Transverse colon (tissue), 4 donors: ENCODE measurements around the gene KCTD21. TPM values are rescaled to one million over a fixed set of nuclear protein-coding genes. Genes with fewer than 3 reads are reported as not detected.

Experiments
- DNase-seq: peaks from one replicate; pipeline ENCODE4 v3.0.0-alpha.2; 2019
- H3K27ac ChIP-seq, 4 donors: fragments of 200-600 bp; sonication (generic); 2 replicates each; pipeline ENCODE4 v1.5.1; 2016 to 2018; ENCODE audit warnings: inconsistent platforms in 4 of 4
- H3K27me3 ChIP-seq: fragments of 200-600 bp; sonication (generic); 2 replicates; pipeline ENCODE4 v1.5.1; 2017; ENCODE audit warnings: inconsistent platforms
- H3K36me3 ChIP-seq, 4 donors: fragments of 200-600 bp; sonication (generic); 2 replicates each; pipeline ENCODE4 v1.5.1; 2017 to 2019; ENCODE audit warnings: inconsistent platforms in 4 of 4
- H3K4me1 ChIP-seq, 4 donors: fragments of 200-600 bp; sonication (generic); 2 replicates each; pipeline ENCODE4 v1.5.1; 2017 to 2020; ENCODE audit warnings: inconsistent platforms in 4 of 4
- H3K4me3 ChIP-seq, 4 donors: fragments of 200-600 bp; sonication (generic); 1 replicate in 1 of 4; 2 replicates in 3 of 4; pipeline versions ENCODE4 v1.5.1 to v1.6.1; 2017 to 2019; ENCODE audit warnings: inconsistent platforms in 4 of 4
- H3K9me3 ChIP-seq, 2 donors: fragments of 200-600 bp; sonication (generic); 2 replicates each; pipeline ENCODE4 v1.5.1; 2017 to 2019; ENCODE audit warnings: inconsistent platforms in 2 of 2
- EP300 ChIP-seq: sonication (generic); formaldehyde crosslinking; IDR thresholded peaks from one replicate; pipeline ENCODE4 v1.6.1; 2017; ENCODE audit warnings: antibody characterized with exemption, low read depth
- POLR2A ChIP-seq: fragments of 450-650 bp; IDR thresholded peaks from one replicate; pipeline ENCODE4 v1.6.1; 2016; ENCODE audit warnings: antibody characterized with exemption, mild to moderate bottlenecking, moderate library complexity
- POLR2AphosphoS5 ChIP-seq, 3 donors: sonication (generic); formaldehyde crosslinking; IDR thresholded peaks; one replicate each; pipeline ENCODE4 v1.6.1; 2016; ENCODE audit warnings: antibody characterized with exemption in 3 of 3
- WGBS, 2 donors: methylation state at CpG; one replicate each; pipeline ENCODE4 v1.1.5; 2018; ENCODE audit warnings: low coverage in 1 of 2; 5-methylcytosine and 5-hydroxymethylcytosine counted together
- in situ Hi-C, 4 donors: fragments of 200-750 bp; cut with MboI; loops; one replicate each; pipeline versions ENCODE4 v1.15.0 to v1.15.1; 2017; ENCODE audit warnings: low sequenced_read_pairs in 3 of 4, low pct_ligation_motif_present in 1 of 4, low pct_unique_long_range_greater_than_20kb in 1 of 4
- intact Hi-C: fragments of 100-400 bp; cut with DNase I; formaldehyde crosslinking; loops from one replicate; pipeline ENCODE4 v1.15.1; 2023; ENCODE audit warnings: low total_unique reads
- total RNA-seq, 4 donors: library from RNA; depleted of rRNA; stranded (reverse); fragments of >200 nt; gene quantifications; one replicate each; pipeline ENCODE4 v1.1.0, GENCODE V29; 2016
- TF ChIP-seq, protein P1 (sequence below), 5 experiments: fragments of 200-600 bp in 3 of 5; fragments of 450-650 bp in 2 of 5; sonication (generic) in 3 of 5; IDR thresholded peaks; 1 replicate in 2 of 5; 2 replicates in 3 of 5; pipeline ENCODE4 v1.5.1; 2016 to 2017; ENCODE audit warnings: antibody characterized with exemption in 5 of 5, inconsistent platforms in 3 of 5, mild to moderate bottlenecking in 2 of 5, moderate library complexity in 1 of 5

KCTD21 gene
- total RNA-seq, 4 donors from 2014 or later: 10.9 to 55.0 (median 29.2) TPM

DNA sequence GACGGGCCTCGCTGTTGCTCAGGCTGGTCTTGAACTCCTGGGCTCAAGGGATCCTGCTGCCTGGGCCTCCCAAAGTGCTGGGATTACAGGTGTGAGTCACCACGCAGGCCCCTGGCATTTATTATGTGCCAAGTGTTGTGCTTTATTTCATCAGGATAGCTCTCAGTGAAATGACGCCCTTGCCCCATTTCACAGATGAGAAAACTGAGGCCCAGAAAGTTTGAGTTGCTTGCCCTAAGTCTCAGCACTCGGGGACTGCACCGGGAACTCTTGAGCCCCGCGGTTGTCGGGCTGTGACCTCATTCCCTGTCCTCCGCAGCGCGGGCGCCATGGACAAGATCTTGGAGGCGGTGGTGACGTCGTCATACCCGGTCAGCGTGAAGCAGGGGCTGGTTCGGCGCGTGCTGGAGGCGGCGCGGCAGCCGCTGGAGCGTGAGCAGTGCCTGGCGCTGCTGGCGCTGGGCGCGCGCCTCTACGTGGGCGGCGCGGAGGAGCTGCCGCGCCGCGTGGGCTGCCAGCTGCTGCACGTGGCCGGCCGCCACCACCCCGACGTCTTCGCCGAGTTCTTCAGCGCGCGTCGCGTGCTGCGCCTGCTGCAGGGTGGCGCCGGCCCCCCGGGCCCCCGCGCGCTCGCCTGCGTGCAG lies 7.6 kb upstream of the KCTD21 start:
- intact Hi-C loops (no loop called here), in situ Hi-C loops (no loop called here)
- H3K4me1 ChIP-seq: peaks cover 0 to 1% (median 0%) of the 10 kb centered on the region in 4 donors
- no peak for DNase-seq
- no peak overlapping the region for H3K27ac ChIP-seq
- H3K4me3 ChIP-seq: no peak overlapping the region
- no peaks in the 10 kb centered on the region for H3K27me3 ChIP-seq
- no peaks in the 10 kb centered on the region for H3K9me3 ChIP-seq
- H3K36me3 ChIP-seq: no peaks in the 10 kb centered on the region
- WGBS, 2 donors: 85 to 90% methylated on average over 12 to 38 of the region's 60 CpGs
- no peak for TF ChIP-seq POLR2A
- TF ChIP-seq, protein P1, sequence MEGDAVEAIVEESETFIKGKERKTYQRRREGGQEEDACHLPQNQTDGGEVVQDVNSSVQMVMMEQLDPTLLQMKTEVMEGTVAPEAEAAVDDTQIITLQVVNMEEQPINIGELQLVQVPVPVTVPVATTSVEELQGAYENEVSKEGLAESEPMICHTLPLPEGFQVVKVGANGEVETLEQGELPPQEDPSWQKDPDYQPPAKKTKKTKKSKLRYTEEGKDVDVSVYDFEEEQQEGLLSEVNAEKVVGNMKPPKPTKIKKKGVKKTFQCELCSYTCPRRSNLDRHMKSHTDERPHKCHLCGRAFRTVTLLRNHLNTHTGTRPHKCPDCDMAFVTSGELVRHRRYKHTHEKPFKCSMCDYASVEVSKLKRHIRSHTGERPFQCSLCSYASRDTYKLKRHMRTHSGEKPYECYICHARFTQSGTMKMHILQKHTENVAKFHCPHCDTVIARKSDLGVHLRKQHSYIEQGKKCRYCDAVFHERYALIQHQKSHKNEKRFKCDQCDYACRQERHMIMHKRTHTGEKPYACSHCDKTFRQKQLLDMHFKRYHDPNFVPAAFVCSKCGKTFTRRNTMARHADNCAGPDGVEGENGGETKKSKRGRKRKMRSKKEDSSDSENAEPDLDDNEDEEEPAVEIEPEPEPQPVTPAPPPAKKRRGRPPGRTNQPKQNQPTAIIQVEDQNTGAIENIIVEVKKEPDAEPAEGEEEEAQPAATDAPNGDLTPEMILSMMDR (IDR thresholded peaks at IDR 0.05): no peak
- no peak for TF ChIP-seq POLR2AphosphoS5 (IDR thresholded peaks at IDR 0.05)

DNA sequence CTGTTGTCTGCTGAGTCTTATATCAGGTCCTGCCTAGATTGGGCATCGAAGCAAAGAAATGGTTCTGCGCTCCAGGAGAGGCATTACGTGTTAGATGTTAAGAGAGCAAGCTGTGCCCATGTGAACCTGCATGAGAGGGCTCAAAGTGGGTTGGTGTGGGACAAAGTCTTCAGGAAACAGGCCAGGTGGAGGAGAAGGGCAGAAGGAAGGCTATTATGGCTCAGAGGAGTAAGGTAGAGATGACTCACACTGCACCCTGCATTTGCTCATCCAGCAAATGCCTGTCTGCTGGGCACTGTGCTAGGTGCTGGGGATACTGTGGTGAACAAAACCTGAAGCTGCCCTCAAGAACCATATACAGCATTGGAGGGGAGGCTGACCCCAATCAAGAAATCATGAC lies 6.1 kb upstream of the KCTD21 start:
- DNase-seq: no peak
- TF ChIP-seq POLR2A (no peak), EP300 (no peak), POLR2AphosphoS5 (IDR thresholded peaks at IDR 0.05) (no peak)
- TF ChIP-seq, protein P1 (IDR thresholded peaks at IDR 0.05): no peak
- 93 to 96% methylated on average over 3 of the region's 3 CpGs for WGBS, 2 donors
- H3K36me3 ChIP-seq: no peaks in the 10 kb centered on the region
- H3K4me3 ChIP-seq: no peak overlapping the region
- intact Hi-C loops (no loop called here), in situ Hi-C loops (no loop called here)
- no peaks in the 10 kb centered on the region for H3K27me3 ChIP-seq
- H3K27ac ChIP-seq: no peak overlapping the region
- H3K9me3 ChIP-seq: no peaks in the 10 kb centered on the region
- peaks cover 0 to 15% (median 12%) of the 10 kb centered on the region in 4 donors for H3K4me1 ChIP-seq

DNA sequence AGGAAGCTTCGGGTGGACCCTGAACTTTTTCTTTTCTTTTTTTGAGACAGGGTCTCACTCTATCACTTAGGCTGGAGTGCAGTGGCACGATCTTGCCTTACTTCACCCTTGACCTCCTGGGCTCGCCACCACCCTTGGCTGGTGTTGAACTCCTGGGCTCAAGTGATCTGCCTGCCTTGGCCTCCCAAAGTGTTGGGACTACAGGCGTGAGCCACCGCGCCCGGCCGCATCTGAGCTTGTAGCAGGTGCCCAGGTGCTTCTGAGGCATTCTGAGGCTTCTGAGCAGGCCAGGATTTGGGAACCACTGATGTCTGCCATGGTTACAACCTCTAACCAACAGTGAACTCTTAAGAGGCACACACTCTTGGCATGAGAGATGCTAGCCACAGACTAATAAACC lies 5.4 kb upstream of the KCTD21 start:
- no peaks in the 10 kb centered on the region for H3K9me3 ChIP-seq
- H3K27me3 ChIP-seq: no peaks in the 10 kb centered on the region
- WGBS, 2 donors: 93 to 100% methylated on average over 3 to 8 of the region's 8 CpGs
- TF ChIP-seq EP300: no peak
- TF ChIP-seq, protein P1 (IDR thresholded peaks at IDR 0.05): no peak
- no peak for TF ChIP-seq POLR2AphosphoS5 (IDR thresholded peaks at IDR 0.05)
- no peak for TF ChIP-seq POLR2A
- H3K4me1 ChIP-seq: peaks cover 0 to 21% (median 18%) of the 10 kb centered on the region in 4 donors
- DNase-seq: no peak
- no peak overlapping the region for H3K4me3 ChIP-seq
- no peaks in the 10 kb centered on the region for H3K36me3 ChIP-seq
- intact Hi-C loops (no loop called here), in situ Hi-C loops (no loop called here)
- H3K27ac ChIP-seq: no peak overlapping the region

DNA sequence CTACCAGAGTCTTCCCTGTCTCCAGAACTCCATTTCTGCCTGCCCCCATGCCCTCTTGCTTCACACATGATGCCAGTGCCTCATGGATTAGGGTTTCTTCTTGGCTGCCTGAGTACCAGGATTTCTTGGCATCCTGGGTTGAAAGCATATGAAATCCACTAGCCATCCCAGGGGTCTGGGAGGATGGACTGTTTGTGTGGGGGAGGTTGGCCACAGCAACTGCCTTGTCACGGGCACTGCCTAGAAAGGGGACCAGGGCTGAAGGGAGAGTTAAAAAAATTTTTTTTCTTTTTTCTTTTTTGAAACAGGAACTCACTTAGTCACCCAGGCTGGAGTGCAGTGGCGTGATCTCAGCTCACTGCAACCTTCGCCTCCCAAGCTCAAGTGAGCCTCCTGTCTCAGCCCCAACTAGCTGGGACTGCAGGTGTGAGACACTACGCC lies 4.5 kb upstream of the KCTD21 start:
- no peaks in the 10 kb centered on the region for H3K27me3 ChIP-seq
- peaks cover 0 to 21% (median 18%) of the 10 kb centered on the region in 4 donors for H3K4me1 ChIP-seq
- H3K4me3 ChIP-seq: no peak overlapping the region
- in situ Hi-C loops (no loop called here), intact Hi-C loops (no loop called here)
- H3K27ac ChIP-seq: no peak overlapping the region
- H3K36me3 ChIP-seq: no peaks in the 10 kb centered on the region
- no peaks in the 10 kb centered on the region for H3K9me3 ChIP-seq
- no peak for DNase-seq
- WGBS, 2 donors: 75 to 84% methylated on average over 3 to 4 of the region's 4 CpGs
- TF ChIP-seq EP300: no peak
- TF ChIP-seq, protein P1 (IDR thresholded peaks at IDR 0.05): no peak
